GM12873 (cell line): ENCODE data around the gene SH3PXD2B.
A peak's percentile ranks its signal among the peaks of the same experiment; 100 is the strongest.

Source experiments
- TF ChIP-seq, protein P1 (sequence below): IDR thresholded peaks from 2 replicates; pipeline ENCODE4 v1.5.1; 2012; ENCODE audit warnings: low read depth, mild to moderate bottlenecking, moderate library complexity, low read length, control low read depth; ENCODE audit not compliant: insufficient read depth; ENCODE audit errors: missing control alignments

SH3PXD2B gene

DNA sequence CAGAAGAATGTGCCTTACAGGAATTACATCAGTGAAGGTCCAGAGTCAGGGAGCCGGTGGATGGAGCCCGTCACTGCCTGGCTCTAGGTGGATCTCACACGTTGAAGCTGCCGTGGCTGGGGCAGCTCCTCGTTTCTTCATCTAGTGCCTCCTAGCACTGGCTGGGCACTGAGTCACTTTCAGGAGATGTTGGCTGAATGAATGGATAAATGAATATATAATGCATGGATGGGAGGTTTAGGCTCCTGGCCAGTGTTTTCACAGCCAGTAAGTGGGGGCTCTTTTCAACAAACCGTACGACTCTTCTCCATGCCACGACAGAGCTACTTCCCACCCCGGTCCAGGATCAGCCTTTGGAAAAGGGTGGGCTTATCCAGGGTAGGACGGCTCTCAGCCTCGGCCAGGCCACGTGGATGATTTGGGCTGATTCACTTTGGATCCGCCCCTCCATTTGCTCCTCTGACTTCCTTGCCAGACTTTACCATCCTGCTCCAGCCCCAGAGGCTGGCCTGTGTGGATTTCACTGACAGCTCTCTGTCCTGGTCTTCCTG, 1.3 kb upstream of the SH3PXD2B start:
- TF ChIP-seq, protein P1, sequence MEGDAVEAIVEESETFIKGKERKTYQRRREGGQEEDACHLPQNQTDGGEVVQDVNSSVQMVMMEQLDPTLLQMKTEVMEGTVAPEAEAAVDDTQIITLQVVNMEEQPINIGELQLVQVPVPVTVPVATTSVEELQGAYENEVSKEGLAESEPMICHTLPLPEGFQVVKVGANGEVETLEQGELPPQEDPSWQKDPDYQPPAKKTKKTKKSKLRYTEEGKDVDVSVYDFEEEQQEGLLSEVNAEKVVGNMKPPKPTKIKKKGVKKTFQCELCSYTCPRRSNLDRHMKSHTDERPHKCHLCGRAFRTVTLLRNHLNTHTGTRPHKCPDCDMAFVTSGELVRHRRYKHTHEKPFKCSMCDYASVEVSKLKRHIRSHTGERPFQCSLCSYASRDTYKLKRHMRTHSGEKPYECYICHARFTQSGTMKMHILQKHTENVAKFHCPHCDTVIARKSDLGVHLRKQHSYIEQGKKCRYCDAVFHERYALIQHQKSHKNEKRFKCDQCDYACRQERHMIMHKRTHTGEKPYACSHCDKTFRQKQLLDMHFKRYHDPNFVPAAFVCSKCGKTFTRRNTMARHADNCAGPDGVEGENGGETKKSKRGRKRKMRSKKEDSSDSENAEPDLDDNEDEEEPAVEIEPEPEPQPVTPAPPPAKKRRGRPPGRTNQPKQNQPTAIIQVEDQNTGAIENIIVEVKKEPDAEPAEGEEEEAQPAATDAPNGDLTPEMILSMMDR = no peak

DNA sequence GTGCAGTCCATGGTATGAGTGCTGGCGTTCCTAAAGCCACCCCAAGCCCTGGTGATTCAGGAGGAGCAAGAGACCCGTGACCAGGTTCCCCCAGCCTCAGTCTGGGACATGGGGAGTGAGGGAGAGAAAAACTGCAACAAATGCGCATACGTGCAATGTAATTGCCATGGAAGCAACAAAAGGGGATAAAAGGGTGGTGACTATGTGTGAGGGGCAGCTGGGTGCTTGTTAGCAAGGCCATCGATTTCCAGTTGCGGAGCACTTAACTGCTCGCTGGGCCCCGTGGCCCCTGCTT, 709 bp upstream of the SH3PXD2B start:
- TF ChIP-seq, protein P1 = no peak

DNA sequence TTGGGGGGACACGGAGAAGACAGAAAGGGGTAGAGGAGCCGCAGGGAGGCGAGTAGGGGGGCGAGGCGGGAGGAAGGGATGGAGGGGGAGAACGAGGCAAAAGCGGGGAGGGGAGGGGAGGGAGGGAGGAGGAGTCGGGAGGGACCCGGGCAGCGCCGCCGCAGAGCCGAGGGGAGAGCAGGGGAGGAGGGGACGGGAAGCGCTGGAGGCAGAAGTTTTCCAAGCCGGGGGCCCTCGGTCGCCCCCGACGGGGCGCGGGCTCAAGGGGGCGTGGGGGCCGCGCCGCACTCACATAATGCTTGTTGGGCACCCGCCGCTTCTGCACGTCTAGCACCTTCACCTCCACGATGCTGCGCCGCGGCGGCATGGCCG, 353 bp downstream of the SH3PXD2B start:
- TF ChIP-seq, protein P1 = no peak

DNA sequence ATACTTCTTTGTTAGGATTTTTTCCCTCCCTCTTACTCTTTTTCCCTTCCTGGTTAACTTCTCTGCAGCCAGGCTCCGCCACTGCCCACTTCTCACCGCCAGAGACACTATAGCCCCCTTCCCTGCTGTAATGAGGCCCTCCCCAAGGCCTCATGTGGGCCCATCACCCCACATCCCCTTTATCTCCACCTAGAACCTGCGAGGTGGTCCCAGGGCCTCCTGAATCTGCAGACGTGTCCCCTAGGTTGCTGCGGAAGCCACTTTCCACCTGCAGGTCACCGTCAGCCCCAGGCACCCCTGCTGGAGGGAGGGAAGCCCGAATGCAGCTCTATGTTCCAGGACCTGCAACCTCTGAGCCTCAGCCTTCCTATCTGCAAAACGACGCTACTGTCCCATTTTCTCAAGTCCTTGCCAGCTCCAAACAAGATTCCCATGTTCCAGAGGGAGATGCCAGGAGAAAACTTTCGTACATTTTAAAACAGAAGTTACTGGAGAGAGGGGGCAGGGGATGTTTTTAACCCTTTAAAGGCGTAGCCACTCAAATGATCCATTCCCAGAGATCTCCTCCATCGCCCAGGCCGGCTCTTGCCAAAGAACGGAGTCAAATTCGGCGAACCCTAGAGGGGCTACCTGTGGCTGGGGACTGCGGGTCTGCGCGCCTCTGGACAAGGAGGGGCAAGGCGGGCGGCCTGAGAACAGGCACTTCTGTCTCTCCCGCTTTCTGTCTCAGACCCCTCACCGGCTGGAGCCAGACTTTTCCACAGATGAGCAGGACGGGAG, 929 bp downstream of the SH3PXD2B start:
- TF ChIP-seq, protein P1 = no peak

DNA sequence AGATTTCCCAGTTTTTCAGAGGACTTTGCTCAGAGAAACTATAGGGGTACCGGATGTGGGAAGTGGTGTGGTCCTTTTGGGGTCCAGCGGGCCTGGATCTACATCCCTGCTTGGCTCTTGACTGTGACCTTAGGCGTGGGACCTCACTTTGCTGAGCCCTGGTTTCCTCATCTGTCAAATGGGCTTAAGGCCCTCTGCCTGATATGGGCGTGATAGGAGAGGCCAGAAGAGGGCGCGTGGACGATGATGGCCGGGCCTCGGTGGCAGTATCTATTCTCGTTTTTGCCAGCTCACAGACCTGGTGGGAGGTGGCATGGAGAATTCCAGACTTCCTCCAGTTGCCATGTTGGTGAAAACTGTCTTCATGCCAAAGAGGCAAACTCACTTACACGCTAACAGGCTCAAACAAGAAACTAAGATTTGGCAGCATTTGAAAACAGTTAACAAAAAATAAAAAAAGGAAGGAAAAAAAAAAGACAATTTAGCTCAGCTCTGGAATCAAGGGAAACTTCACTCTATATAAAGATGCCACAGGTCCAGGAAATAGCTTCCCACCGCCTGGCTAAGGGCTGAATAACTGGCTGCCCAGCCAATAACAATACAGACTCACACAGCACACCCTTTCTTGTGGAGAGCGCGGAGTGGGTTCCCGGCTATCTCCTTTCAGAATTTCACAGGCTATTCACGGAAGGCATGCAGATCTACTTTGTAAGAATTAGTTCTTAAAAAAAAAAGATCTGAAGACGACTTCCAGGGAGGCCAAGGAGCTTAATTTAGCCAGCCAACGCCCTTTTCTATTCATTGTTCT, 1.7 kb downstream of the SH3PXD2B start:
- TF ChIP-seq, protein P1 = no peak

DNA sequence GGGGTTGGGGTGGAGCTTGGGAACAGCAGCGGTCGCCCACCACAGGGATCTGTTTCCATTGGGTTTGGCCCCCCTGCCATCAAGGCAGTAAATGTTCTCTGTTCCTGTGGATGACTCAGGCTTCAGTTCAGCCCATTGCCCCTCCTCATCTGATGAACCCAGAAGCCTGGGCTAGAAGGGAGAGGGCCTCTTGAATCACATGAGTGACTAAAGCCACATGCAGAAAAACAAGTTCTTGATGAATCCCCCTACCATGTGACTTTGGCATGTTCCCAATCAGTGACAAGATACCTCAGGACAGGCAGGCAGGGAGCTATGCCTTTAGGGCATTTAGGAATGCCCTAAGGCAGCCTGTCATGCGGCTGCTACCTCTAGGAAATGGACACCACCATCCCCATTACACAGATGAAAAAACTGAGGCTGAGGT, 2.5 kb downstream of the SH3PXD2B start:
- TF ChIP-seq, protein P1 = no peak

DNA sequence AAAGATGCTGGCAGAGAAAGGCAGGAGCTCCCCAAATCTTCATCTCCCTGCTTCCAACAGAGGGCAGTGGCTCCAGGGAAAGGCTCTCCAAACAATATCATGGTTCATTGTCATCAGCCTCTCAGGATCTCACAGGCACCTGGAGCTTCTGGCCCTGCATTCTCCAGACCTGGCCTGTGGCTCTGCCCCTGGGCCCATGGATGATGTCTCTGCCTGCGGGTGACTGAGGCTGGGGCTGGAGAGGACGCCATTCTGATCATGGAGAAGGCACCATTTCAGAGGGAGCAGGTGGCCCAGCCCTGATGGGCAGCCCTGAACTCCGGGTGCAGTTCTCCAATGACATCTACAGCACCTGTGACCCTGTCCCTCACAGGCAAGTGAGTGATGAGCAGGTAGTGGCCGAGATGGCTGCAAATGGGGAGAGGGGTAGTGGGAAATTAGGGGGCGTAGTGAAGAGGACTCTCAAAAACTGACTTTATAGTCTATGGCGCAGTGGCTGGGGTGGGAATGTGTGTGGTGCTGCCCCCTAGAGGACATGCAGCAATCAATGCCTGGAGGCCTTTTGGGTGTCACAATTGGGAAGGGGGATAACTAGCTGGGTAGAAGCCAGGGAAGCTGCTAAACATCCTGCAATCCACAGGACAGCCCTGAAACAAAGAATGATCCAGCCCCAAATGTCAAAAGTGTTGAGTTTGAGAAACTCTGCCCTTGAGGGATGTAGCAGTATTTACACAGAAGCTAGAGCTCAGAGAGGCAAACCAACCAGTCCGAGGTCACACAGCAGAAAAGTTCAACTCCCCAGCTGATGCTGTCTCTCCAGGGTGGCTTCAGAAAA, 3.2 kb downstream of the SH3PXD2B start:
- TF ChIP-seq, protein P1 = peak; percentile 85
